HG03108 (cell line): ENCODE data around the gene GPR108.

Experiments
- ATAC-seq: cut with Tn5 transposase; IDR thresholded peaks from one replicate; pipeline ENCODE4 v1.9.1; 2021; ENCODE audit warnings: moderate library complexity; ENCODE audit not compliant: unreplicated experiment

Gene GPR108

GRCh38 chr19:6737873-6738786 lies 750 bp upstream of the GPR108 start:
- no peak for ATAC-seq

- no peak for ATAC-seq
Observed at GRCh38 chr19:6736917-6737283, 480 bp downstream of the GPR108 start.

GRCh38 chr19:6736169-6736916 lies 1.0 kb downstream of the GPR108 start:
- no peak for ATAC-seq

- no peak for ATAC-seq
Observed at GRCh38 chr19:6735181-6735911, 2.0 kb downstream of the GPR108 start.

- no peak for ATAC-seq
Observed at GRCh38 chr19:6734096-6734696, 3.2 kb downstream of the GPR108 start.

GRCh38 chr19:6733338-6734095 lies 3.9 kb downstream of the GPR108 start:
- ATAC-seq, result no peak

- no peak for ATAC-seq
Observed at GRCh38 chr19:6732803-6733337, 4.5 kb downstream of the GPR108 start.

- no peak for ATAC-seq
Observed at GRCh38 chr19:6731822-6732221, 5.6 kb downstream of the GPR108 start.

GRCh38 chr19:6730941-6731670 lies 6.3 kb downstream of the GPR108 start:
- no peak for ATAC-seq

GRCh38 chr19:6730153-6730804 lies 7.1 kb downstream of the GPR108 start:
- ATAC-seq, result no peak

- ATAC-seq, result no peak
Observed at GRCh38 chr19:6729573-6730152, 7.7 kb downstream of the GPR108 start.

- ATAC-seq, result no peak
Observed at GRCh38 chr19:6728346-6728745, 9.0 kb downstream of the GPR108 start.

- ATAC-seq, result no peak
Observed at GRCh38 chr19:6725513-6726231, 11.7 kb downstream of the GPR108 start.

GRCh38 chr19:6724631-6725492 lies 12.5 kb downstream of the GPR108 start:
- ATAC-seq, result no peak

- ATAC-seq, result no peak
Observed at GRCh38 chr19:6723738-6724137, 13.6 kb downstream of the GPR108 start.

GRCh38 chr19:6723108-6723618 lies 14.2 kb downstream of the GPR108 start:
- ATAC-seq, result no peak

GRCh38 chr19:6721773-6722172 lies 15.6 kb downstream of the GPR108 start:
- ATAC-seq, result no peak
